GM19438 (cell line): ENCODE data around the gene CIZ1.
"Not testable (repeated sequence)": the region's sequence is repeated elsewhere in the genome, so short reads cannot be mapped to it uniquely, and the experiment has no call there.

ENCODE experiments used
- ATAC-seq: cut with Tn5 transposase; IDR thresholded peaks from one replicate; pipeline ENCODE4 v1.9.1; 2021; ENCODE audit warnings: low read depth; ENCODE audit not compliant: unreplicated experiment

CIZ1 gene

DNA sequence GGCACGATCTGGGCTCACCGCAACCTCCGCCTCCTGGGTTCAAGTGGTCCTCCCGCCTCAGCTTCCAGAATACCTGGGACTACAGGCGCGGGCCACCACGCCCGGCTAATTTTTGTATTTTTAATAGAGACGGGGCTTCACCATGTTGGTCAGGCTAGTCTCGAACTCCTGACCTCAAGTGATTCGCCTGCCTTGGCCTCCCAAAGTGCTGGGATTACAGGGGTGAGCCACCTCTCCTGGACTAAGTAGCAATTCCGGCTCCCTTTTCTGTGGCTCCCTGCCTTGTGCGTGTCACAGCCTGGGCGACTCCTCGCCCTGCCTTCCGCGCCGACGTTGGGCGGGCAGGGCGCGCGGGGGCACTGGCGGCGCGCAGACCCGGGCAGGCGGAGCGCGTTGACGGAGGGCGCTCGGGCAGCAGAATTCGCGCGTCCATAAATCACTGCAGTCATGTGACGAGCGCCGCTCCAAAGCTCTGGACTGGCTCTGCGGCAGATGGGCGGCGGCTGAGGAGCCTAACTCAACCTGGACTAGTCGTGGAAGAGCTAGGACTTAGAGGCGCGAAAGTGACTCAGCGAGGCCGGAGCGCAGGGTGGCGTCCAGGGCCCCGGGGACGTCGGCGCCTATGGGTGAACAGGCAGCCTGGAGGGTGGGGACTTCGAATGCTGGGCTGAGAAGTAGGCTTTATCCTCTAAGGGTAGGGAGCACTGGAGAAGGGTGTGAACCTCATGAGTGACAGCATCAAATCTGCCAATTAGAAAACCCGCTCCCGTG lies 1.4 kb upstream of the CIZ1 start:
- ATAC-seq, result peak; percentile 70

- ATAC-seq, result peak; percentile 28
Observed at GRCh38 chr9:128190516-128191405, 611 bp downstream of the CIZ1 start.

GRCh38 chr9:128190013-128190412 lies 1.4 kb downstream of the CIZ1 start:
- ATAC-seq, result no peak

- ATAC-seq, result no peak
Observed at GRCh38 chr9:128188209-128188608, 3.2 kb downstream of the CIZ1 start.

- ATAC-seq, result no peak
Observed at GRCh38 chr9:128187361-128187760, 4.0 kb downstream of the CIZ1 start.

DNA sequence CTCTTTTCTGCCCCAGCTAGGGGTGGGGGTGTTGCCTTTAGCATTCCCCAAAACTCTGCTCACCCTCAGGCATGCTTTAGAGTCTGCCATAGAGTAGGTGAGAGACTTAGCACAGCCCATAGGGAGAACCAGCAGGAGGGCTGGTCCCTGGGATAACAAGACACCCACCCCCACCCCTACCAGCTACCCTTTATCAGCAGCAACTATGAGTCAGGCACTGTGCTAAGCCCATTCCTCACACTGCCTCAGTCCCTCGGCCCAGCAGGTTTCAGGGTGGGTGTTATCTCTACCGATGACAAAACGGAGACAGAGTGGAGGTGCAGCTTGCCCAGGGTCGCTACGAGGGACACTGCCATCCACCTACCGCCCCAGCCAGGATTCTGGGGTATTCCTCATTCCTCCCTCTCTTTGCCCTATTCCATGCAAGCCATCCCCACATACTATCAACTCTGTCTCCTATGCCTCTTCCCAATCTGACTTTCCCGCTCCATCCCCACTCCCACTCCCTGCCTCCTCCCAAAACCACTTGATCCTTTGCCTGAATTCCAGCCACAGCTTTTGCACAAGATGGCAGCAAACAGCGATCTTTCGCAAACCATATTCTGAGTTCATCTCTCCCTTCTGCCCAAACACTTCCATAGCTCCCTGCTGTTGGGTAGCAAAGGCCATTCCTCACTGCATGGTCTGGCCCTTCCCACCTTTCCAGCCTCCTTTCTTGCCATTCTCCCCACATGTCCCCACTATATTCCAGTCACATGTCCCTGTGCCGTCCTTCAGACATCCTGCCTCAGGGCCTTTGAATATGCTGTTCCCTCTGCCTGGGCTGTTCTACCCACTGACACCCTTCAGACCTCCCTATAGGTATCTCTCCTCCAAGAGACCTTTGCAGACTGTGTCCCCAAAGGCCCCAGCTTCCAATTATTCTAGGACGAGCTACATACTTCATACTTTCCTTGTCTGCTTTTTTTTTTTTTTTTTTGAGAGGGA lies 5.1 kb downstream of the CIZ1 start:
- ATAC-seq, result no peak

DNA sequence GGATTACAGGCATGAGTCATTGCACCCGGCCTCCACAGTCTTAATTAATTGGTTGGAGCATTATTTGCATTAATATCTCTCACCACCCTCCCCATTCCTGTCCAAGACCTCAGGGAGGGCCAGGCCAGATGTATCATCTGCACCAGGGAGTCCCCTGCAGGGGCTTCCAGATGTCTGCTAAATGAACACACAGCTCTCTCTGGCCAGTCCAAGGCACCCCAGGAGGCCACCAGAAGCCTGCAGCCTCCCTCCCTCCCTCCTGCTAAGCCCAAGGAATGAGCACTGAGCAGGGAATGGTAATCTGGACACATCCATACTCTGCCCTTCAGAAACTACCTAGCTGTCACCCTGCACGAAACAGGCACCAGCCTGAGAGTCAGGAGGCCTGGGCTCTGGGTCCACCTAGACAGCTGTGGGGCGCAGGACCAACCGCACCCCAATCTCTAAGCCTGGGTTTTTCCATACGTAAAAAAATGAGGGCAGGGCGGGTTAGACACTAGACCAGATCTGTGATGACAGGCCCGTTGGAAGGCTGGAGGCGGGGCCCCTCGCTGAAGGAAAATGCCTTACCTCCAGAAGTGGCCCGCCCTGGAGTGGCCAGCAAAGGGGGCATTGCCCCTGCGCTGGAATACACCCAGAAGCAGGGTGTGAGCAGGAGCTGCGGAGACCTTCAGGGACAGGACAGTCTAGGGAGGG lies 8.3 kb downstream of the CIZ1 start:
- ATAC-seq, result no peak

DNA sequence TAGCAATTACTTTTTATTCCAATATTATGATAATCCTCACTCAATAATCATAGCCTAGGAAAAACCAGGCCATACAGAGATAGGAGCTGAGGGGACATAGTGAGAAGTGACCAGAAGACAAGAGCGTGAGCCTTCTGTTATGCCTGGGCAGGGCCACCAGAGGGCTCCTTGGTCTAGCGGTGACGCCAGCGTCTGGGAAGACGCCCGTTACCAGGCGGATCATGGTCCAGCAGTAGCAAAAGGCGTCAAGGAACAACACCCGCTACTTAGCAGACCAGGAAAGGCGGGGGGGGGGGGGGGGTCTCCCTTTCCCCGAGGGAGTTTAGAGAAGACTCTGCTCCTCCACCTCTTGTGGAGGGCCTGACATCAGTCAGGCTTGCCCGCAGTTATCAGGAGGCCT lies 9.9 kb downstream of the CIZ1 start:
- not testable (repeated sequence) for ATAC-seq

- no peak for ATAC-seq
Observed at GRCh38 chr9:128180447-128180846, 10.9 kb downstream of the CIZ1 start.

DNA sequence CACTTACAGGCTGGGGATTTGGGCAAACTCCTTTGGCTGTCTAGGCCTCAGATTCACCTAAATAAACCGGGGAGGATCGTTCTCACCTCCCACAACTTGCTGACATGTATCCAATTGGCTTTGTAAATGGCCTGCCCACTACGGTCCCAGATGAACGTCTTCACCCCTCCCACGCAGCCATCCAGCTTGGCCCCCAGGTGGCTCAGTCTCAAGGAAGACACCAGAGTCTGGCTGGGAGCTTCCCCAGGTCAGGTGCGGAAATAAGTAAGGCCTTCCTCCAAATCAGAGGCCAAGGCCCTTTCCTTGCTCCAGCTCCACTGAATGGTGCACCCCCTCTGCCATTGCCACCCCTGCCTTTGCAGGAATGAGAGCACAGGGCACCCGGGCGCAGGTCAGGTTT lies 11.4 kb downstream of the CIZ1 start:
- no peak for ATAC-seq

- no peak for ATAC-seq
Observed at GRCh38 chr9:128178806-128179431, 12.5 kb downstream of the CIZ1 start.

DNA sequence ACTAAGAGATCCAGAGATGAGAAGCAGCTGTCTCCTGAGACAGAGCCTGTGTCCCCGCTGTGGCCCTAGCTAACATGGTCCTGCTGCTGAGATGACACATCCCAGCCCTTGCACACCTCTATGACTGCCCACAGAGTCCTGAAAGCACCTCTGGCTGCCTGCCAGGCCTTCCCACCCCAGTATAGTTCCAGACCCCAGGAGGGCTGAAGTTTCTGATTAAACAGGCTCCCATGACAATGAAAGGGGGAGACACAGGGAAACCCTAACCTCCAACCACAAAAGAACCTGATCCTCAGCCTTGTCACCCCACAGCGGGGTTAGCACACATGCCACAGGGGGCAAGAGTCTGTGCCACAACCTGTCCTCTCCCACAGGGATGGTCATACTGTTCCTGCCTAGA lies 15.6 kb downstream of the CIZ1 start:
- ATAC-seq, result no peak

GRCh38 chr9:128175102-128175563 lies 16.2 kb downstream of the CIZ1 start:
- ATAC-seq, result no peak

DNA sequence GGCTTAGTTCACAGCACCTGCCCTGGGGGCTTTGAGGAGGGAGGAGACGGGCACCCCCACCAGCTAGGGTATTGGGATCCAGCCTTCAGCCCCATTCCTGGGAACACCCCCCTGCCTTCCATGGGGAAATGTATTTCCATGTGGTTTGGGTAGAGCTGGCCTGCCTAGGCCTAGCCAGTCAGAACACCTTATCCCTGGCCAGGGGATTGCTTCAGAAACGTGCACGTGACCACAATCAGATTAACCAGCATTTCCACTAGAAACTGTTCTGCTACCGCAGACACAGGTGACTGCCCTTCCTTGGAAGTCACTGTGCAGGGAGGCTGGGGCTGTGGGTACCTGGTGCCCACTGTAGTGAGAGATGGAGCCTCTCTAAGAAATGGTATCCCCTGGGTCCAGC lies 17.3 kb downstream of the CIZ1 start:
- ATAC-seq, result no peak

DNA sequence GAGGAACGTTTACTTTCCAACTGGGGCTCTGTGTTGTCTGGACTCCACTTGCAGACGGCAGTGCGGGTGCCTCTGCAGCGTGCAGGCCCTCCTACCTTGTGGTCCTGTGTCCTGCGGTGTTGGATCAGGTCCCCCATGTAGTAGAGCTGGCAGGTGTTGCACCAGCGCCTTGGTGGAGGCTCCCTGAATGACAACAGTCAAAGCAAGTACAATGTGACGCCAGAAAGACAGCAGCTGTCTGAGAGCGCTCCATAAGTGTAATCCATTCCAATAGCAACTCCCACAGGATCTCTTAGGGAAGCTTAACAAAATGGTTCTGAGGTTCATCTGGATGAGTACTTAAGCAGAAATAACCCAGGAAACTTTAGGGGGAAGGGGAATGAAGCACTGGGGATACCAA lies 21.4 kb downstream of the CIZ1 start:
- no peak for ATAC-seq

- no peak for ATAC-seq
Observed at GRCh38 chr9:128169492-128169891, 21.9 kb downstream of the CIZ1 start.

- no peak for ATAC-seq
Observed at GRCh38 chr9:128168731-128169308, 22.6 kb downstream of the CIZ1 start.

GRCh38 chr9:128167209-128167608 lies 24.2 kb downstream of the CIZ1 start:
- no peak for ATAC-seq

GRCh38 chr9:128166169-128166568 lies 25.2 kb downstream of the CIZ1 start:
- no peak for ATAC-seq
